Activated CD8-positive, alpha-beta memory T cell treated with anti-CD3 and anti-CD28 coated beads, Interleukin-2, amount 50 U/mL, for 24 hours (primary cell): Measurements from ENCODE around the gene TFAP2E.

Source experiments
- DNase-seq: peaks from one replicate; pipeline ENCODE4 v3.0.0-alpha.2; 2020; ENCODE audit errors: extremely low read depth

Gene TFAP2E

GRCh38 chr1:35644204-35644603 is 71.1 kb downstream of the TFAP2E start:
- DNase-seq: no peak
